Measurements from ENCODE around the gene RPL27A. TPM values are rescaled to one million over a fixed set of nuclear protein-coding genes. Genes with fewer than 3 reads are reported as not detected.
A peak's percentile ranks its signal among the peaks of the same experiment; 100 is the strongest.

Gene RPL27A
- polyA plus RNA-seq, result 3,137 TPM
- long read RNA-seq, donor 1, full-length matches to known transcripts, result 1,268 of 1,358 reads
- long read RNA-seq, donor 1, partial matches to known transcripts, result 58 of 1,358 reads
- long read RNA-seq, donor 1, other reads (novel, unspliced or antisense), result 32 of 1,358 reads
- long read RNA-seq, donor 2, full-length matches to known transcripts, result 2,204 of 2,438 reads
- long read RNA-seq, donor 2, partial matches to known transcripts, result 124 of 2,438 reads
- long read RNA-seq, donor 2, other reads (novel, unspliced or antisense), result 110 of 2,438 reads
- long read RNA-seq, donor 3, result 0 reads
- long read RNA-seq, donor 4, full-length matches to known transcripts, result 330 of 345 reads
- long read RNA-seq, donor 4, partial matches to known transcripts, result 6 of 345 reads
- long read RNA-seq, donor 4, other reads (novel, unspliced or antisense), result 9 of 345 reads
- long read RNA-seq, donor 5, full-length matches to known transcripts, result 1,118 of 1,192 reads
- long read RNA-seq, donor 5, partial matches to known transcripts, result 22 of 1,192 reads
- long read RNA-seq, donor 5, other reads (novel, unspliced or antisense), result 52 of 1,192 reads
- long read RNA-seq, donor 6, full-length matches to known transcripts, result 2,566 of 2,790 reads
- long read RNA-seq, donor 6, partial matches to known transcripts, result 73 of 2,790 reads
- long read RNA-seq, donor 6, other reads (novel, unspliced or antisense), result 151 of 2,790 reads
- long read RNA-seq, donor 7, full-length matches to known transcripts, result 1,080 of 1,191 reads
- long read RNA-seq, donor 7, partial matches to known transcripts, result 59 of 1,191 reads
- long read RNA-seq, donor 7, other reads (novel, unspliced or antisense), result 52 of 1,191 reads
- long read RNA-seq, donor 8, full-length matches to known transcripts, result 3,430 of 3,786 reads
- long read RNA-seq, donor 8, partial matches to known transcripts, result 153 of 3,786 reads
- long read RNA-seq, donor 8, other reads (novel, unspliced or antisense), result 203 of 3,786 reads
- long read RNA-seq, donor 9, full-length matches to known transcripts, result 2,775 of 3,070 reads
- long read RNA-seq, donor 9, partial matches to known transcripts, result 150 of 3,070 reads
- long read RNA-seq, donor 9, other reads (novel, unspliced or antisense), result 145 of 3,070 reads
- long read RNA-seq, donor 10, full-length matches to known transcripts, result 2,242 of 2,492 reads
- long read RNA-seq, donor 10, partial matches to known transcripts, result 131 of 2,492 reads
- long read RNA-seq, donor 10, other reads (novel, unspliced or antisense), result 119 of 2,492 reads
- long read RNA-seq, donor 11, full-length matches to known transcripts, result 1,497 of 1,652 reads
- long read RNA-seq, donor 11, partial matches to known transcripts, result 79 of 1,652 reads
- long read RNA-seq, donor 11, other reads (novel, unspliced or antisense), result 76 of 1,652 reads

DNA sequence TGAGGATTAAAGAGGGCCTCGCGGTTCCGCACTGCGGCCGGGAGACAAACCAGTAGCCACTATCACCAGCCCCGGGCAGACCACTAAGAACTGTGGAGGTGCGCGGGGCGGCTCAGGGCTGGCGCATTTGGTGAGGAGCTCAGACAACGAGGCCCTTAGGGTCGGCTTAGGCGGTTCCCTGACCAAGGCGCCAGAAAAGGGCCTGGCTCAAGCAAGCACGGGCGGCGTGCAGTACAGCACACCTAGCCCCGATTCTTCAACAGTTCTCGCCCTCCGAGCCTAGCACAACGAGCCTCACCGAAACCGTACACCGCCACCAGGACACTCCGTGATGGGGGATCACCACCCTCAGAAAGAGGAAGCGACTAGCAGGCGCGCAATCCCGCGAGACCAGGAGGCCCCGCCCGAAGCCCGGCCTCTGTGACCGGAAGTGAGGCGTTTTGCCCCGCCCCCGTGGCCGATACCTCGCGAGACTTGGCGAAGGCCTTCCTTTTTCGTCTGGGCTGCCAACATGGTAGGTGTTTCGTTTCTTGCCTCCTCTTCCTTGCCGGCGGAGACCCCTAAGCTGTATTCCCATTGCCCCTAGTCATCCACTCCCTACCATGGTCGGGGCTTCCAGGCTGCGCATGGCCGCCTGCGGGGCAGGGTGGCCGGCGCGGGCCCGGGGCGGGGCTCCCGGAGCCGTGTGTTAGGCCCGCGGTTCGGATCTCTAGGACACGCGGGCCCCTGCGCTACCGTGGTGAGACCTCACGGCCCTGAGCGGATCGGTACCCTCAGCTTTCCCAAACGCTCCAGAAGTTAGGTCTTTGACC, at the start of gene RPL27A, which contains the start of gene TRIM66:
Gene RPL27A, plus strand, starts transcription at position 490 of the 812 bp plus-strand sequence. Its CDS starts 22 bp downstream, at position 512.
Gene TRIM66, minus strand, starts transcription at position 363 of the 812 bp plus-strand sequence. CDS start 10,391 bp downstream, outside the sequence.
- Histone ChIP-seq H3K4me3 (ENCODE audit: low read length) (peak within 1 kb of the TSS; percentile 67), H3K27ac (ENCODE audit: low read length) (peak within 1 kb of the TSS; percentile 92), H3K27me3 (ENCODE audit: control insufficient read depth, insufficient read depth, low read length) (no peaks in the 10 kb centered on the region), H3K9me3 (ENCODE audit: control insufficient read depth, low read depth, low read length) (no peaks in the 10 kb centered on the region), H3K4me1 (ENCODE audit: control insufficient read depth, insufficient read depth, low read length) (peaks cover 9% of the 10 kb centered on the region), H3K36me3 (ENCODE audit: control insufficient read depth, insufficient read depth, low read length) (peaks cover 38% of the 10 kb centered on the region)
- peak; percentile 97 for DNase-seq
- no CpG with 5 or more reads among the region's 67 CpGs for whole genome bisulfite sequencing (ENCODE audit: insufficient coverage, low lambda C conversion rate)

DNA sequence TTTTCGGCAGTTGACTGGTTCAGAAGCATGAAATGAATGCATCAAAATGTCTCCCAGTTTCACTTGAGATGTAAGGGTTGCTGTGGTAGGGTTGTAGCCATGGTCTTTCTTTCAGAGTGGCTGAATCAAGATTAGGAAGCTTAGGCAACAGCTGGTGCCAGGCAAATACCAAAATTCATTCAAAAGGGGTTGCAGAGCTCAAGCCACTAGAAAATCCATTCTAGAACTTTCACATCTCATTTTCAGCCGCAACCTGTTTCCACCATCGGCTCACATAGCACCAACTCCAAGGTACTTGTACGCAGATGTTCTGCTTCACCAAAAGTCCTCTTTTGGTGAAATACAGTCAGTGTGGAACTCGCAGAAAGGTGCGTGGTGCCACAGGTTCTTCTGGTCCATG, 48.1 kb upstream of the RPL27A start:
- Histone ChIP-seq H3K9me3 (ENCODE audit: control insufficient read depth, low read depth, low read length) (peaks cover 2% of the 10 kb centered on the region), H3K27me3 (ENCODE audit: control insufficient read depth, insufficient read depth, low read length) (no peaks in the 10 kb centered on the region), H3K27ac (ENCODE audit: low read length) (no peak overlapping the region), H3K4me3 (ENCODE audit: low read length) (no peak overlapping the region), H3K36me3 (ENCODE audit: control insufficient read depth, insufficient read depth, low read length) (peaks cover 29% of the 10 kb centered on the region), H3K4me1 (ENCODE audit: control insufficient read depth, insufficient read depth, low read length) (no peaks in the 10 kb centered on the region)
- WGBS (ENCODE audit: insufficient coverage, low lambda C conversion rate), result no CpG with 5 or more reads among the region's 6 CpGs
- DNase-seq, result no peak

DNA sequence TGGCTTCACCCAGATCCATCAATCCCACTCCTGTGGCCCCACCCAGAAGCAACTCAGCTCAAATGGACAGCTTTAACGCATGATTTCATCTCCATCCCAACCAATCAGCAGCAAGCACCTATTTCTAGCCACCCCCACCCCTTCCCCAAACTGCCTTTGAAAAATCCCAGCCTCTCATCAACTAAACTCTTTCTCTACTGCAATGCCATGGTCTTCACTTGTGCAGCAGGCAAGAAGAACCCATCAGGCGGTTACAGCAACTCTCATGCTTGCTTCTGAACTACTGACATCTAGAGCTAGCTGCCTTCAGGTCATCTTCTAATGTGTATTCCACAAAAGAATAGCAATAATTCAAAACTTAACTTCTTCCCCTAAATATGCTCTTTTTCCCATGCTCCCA, 46.5 kb upstream of the RPL27A start:
- WGBS (ENCODE audit: insufficient coverage, low lambda C conversion rate), result 100% methylated on average over 1 of the region's 2 CpGs
- DNase-seq, result no peak
- Histone ChIP-seq H3K4me3 (ENCODE audit: low read length) (no peak overlapping the region), H3K36me3 (ENCODE audit: control insufficient read depth, insufficient read depth, low read length) (peaks cover 33% of the 10 kb centered on the region), H3K27me3 (ENCODE audit: control insufficient read depth, insufficient read depth, low read length) (no peaks in the 10 kb centered on the region), H3K9me3 (ENCODE audit: control insufficient read depth, low read depth, low read length) (peaks cover 2% of the 10 kb centered on the region), H3K4me1 (ENCODE audit: control insufficient read depth, insufficient read depth, low read length) (no peaks in the 10 kb centered on the region), H3K27ac (ENCODE audit: low read length) (no peak overlapping the region)

DNA sequence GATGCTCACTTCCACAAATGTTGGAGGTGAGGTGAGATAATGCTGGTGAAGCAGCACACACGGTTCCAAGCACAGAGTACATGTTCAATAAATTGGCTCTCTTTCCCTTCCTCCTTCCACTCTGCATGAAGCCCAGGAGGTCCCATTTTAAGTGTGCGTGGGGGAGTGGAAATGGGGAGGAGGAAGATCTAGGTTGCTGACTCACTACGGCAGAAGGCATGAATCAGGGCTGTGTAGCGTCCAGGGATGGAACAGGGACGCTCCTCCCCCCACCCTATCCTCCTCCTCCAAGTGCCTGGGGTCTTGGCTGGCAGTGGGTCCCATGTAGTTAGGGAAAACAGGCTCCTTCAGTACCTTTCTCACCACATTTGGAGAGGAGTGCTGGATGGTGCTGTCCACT, 44.3 kb upstream of the RPL27A start:
- no peak for DNase-seq
- Histone ChIP-seq H3K27ac (ENCODE audit: low read length) (no peak overlapping the region), H3K4me1 (ENCODE audit: control insufficient read depth, insufficient read depth, low read length) (no peaks in the 10 kb centered on the region), H3K27me3 (ENCODE audit: control insufficient read depth, insufficient read depth, low read length) (no peaks in the 10 kb centered on the region), H3K36me3 (ENCODE audit: control insufficient read depth, insufficient read depth, low read length) (peaks cover 42% of the 10 kb centered on the region), H3K4me3 (ENCODE audit: low read length) (no peak overlapping the region), H3K9me3 (ENCODE audit: control insufficient read depth, low read depth, low read length) (peaks cover 2% of the 10 kb centered on the region)
- WGBS (ENCODE audit: insufficient coverage, low lambda C conversion rate), result no CpG with 5 or more reads among the region's 5 CpGs

DNA sequence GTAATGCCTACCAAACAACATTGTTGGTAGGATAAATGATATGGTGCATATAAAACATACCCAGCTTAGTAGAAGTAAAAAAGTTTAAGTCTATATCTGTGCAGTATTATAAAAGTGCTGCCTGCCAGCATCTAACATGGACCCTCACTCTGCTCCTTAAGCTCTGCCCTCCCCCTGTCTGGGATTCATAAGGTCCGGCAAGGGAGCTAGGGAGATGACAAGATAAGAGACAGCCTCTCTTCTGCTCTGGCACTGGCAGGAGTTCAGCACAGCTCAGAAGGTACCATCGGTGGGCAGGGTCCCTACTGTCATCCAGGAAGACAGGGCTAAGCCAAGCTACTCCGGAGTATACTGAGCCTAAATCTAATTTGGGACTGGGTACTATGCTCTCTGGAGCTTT, 42.9 kb upstream of the RPL27A start:
- Histone ChIP-seq H3K27me3 (ENCODE audit: control insufficient read depth, insufficient read depth, low read length) (no peaks in the 10 kb centered on the region), H3K9me3 (ENCODE audit: control insufficient read depth, low read depth, low read length) (peaks cover 2% of the 10 kb centered on the region), H3K36me3 (ENCODE audit: control insufficient read depth, insufficient read depth, low read length) (peaks cover 42% of the 10 kb centered on the region), H3K4me3 (ENCODE audit: low read length) (no peak overlapping the region), H3K4me1 (ENCODE audit: control insufficient read depth, insufficient read depth, low read length) (no peaks in the 10 kb centered on the region), H3K27ac (ENCODE audit: low read length) (no peak overlapping the region)
- no CpG with 5 or more reads among the region's 3 CpGs for WGBS (ENCODE audit: insufficient coverage, low lambda C conversion rate)
- no peak for DNase-seq

DNA sequence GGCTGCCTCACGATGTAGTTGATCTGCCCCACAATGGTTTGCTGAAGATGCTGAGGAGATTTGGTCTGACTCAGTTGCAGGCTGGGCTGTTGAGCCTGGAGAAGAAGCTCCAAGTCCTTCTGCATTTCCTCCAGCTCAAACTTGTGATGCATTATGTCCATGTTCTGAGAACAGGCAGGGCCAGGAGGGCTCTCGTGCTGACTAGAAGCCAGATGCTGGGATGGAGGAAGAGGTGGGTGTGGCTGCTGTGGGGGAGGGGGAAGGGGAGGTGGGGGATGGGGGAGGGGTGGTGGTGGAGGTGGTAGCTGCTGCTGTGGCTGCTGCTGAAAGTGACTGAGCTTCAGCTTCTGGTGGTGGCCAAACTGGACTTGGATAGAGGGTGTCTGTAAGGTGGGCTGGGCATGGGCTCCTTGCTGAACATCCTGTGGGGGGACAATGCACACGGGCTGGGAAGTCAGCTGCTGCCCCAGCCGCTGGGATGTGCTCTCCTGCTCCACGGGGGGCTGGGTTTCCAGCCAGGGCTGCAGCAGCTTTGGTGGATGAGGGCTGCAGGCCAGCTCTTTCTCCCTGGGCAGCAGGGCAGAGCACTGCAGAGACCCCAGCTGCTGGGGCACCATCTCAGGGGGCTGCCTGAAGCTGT, 42.2 kb upstream of the RPL27A start:
- no peak for DNase-seq
- H3K4me3 ChIP-seq (ENCODE audit: low read length), result no peak overlapping the region
- H3K9me3 ChIP-seq (ENCODE audit: control insufficient read depth, low read depth, low read length), result peaks cover 2% of the 10 kb centered on the region
- no peaks in the 10 kb centered on the region for H3K27me3 ChIP-seq (ENCODE audit: control insufficient read depth, insufficient read depth, low read length)
- no peaks in the 10 kb centered on the region for H3K4me1 ChIP-seq (ENCODE audit: control insufficient read depth, insufficient read depth, low read length)
- H3K36me3 ChIP-seq (ENCODE audit: control insufficient read depth, insufficient read depth, low read length), result peaks cover 39% of the 10 kb centered on the region
- no CpG with 5 or more reads among the region's 5 CpGs for WGBS (ENCODE audit: insufficient coverage, low lambda C conversion rate)
- H3K27ac ChIP-seq (ENCODE audit: low read length), result no peak overlapping the region

DNA sequence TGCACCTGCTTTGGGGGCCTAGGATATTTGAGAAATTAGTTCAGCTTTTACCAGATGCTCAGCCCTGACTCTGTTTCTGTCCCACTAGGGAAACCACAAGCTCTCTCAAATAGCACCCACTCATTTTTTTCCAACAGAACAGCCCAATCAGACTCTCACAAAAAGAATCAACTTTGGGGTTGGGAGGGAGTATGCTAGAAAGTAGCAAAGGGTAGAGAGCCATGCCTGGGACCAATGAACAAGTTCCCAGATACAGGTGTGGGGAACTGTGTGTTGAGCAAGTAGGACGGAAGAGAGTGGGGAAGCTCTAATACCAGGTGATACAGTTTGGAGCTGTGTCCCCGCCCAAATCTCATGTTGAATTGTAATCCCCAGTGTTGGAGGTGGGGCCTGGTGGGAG, 41.3 kb upstream of the RPL27A start:
- no CpG with 5 or more reads among the region's 2 CpGs for WGBS (ENCODE audit: insufficient coverage, low lambda C conversion rate)
- Histone ChIP-seq H3K27me3 (ENCODE audit: control insufficient read depth, insufficient read depth, low read length) (no peaks in the 10 kb centered on the region), H3K9me3 (ENCODE audit: control insufficient read depth, low read depth, low read length) (no peaks in the 10 kb centered on the region), H3K4me3 (ENCODE audit: low read length) (no peak overlapping the region), H3K4me1 (ENCODE audit: control insufficient read depth, insufficient read depth, low read length) (no peaks in the 10 kb centered on the region), H3K27ac (ENCODE audit: low read length) (no peak overlapping the region), H3K36me3 (ENCODE audit: control insufficient read depth, insufficient read depth, low read length) (peaks cover 45% of the 10 kb centered on the region)
- DNase-seq, result no peak

DNA sequence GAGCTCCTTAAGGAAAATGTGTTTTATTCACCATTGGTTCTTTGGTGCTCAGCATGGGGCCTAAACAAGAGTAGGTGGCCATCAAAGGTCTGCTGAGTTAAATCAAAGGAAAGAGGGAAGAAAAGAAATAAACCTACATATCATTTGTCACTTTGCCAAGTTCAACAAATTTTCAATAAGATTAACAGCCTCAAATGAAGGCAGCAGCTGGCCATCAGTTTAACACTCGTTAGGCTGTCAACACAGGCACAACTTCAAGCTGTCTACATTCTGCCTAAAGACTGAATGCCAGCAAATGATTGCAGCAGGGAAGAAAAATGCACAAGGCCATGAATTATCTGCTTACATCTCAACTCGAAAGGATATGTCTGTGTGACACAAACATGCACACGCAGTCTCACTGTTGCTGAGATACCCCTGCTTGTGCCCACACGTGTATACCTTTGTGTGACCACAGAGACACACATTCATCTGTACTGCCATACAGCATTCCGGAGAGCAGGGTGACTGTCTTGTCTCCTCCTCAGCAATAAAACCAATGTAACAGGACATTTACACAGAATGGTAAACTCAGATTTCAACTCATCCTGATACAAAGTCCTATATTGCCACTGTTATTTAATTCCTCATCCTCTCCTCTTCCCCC, 40.3 kb upstream of the RPL27A start:
- peaks cover 46% of the 10 kb centered on the region for H3K36me3 ChIP-seq (ENCODE audit: control insufficient read depth, insufficient read depth, low read length)
- no peaks in the 10 kb centered on the region for H3K9me3 ChIP-seq (ENCODE audit: control insufficient read depth, low read depth, low read length)
- H3K4me1 ChIP-seq (ENCODE audit: control insufficient read depth, insufficient read depth, low read length), result no peaks in the 10 kb centered on the region
- no peaks in the 10 kb centered on the region for H3K27me3 ChIP-seq (ENCODE audit: control insufficient read depth, insufficient read depth, low read length)
- H3K4me3 ChIP-seq (ENCODE audit: low read length), result no peak overlapping the region
- H3K27ac ChIP-seq (ENCODE audit: low read length), result no peak overlapping the region
- WGBS (ENCODE audit: insufficient coverage, low lambda C conversion rate), result no CpG with 5 or more reads among the region's 5 CpGs
- DNase-seq, result no peak

DNA sequence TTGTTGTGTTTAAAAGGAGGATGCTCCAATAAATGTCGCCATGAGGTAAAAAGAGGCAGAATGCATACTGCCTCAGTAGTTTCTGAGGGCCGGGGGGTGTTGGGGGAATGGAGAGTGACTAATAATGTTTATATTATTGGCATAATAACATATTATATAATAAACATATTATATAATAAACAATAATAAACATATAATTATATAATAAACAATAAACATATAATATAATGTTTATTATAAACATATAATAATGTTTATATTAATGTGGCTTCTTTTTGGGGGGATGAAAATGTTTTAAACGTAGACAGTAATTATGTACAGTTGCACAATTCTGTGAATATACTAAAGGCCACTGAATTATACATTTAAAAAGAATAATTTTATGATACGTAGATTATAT, 35.7 kb upstream of the RPL27A start:
- no peak overlapping the region for H3K4me3 ChIP-seq (ENCODE audit: low read length)
- H3K4me1 ChIP-seq (ENCODE audit: control insufficient read depth, insufficient read depth, low read length), result no peaks in the 10 kb centered on the region
- H3K27ac ChIP-seq (ENCODE audit: low read length), result no peak overlapping the region
- no peaks in the 10 kb centered on the region for H3K27me3 ChIP-seq (ENCODE audit: control insufficient read depth, insufficient read depth, low read length)
- WGBS (ENCODE audit: insufficient coverage, low lambda C conversion rate), result 81% methylated on average over 2 of the region's 4 CpGs
- peaks cover 50% of the 10 kb centered on the region for H3K36me3 ChIP-seq (ENCODE audit: control insufficient read depth, insufficient read depth, low read length)
- DNase-seq, result no peak
- no peaks in the 10 kb centered on the region for H3K9me3 ChIP-seq (ENCODE audit: control insufficient read depth, low read depth, low read length)

All from large intestine (tissue), 12 donors.